GM23248 (cell line): ENCODE measurements around the gene RAB8B.

ENCODE experiments used
- EZH2 ChIP-seq: fragments of 200-600 bp; sonication (generic); IDR thresholded peaks from 2 replicates; pipeline ENCODE4 v1.6.1; 2018; ENCODE audit warnings: antibody characterized with exemption, mild to moderate bottlenecking; ENCODE audit not compliant: insufficient read depth, poor library complexity, severe bottlenecking
- EZH2phosphoT487 ChIP-seq: fragments of 200-600 bp; sonication (generic); IDR thresholded peaks from 2 replicates; pipeline ENCODE4 v1.6.1; 2018; ENCODE audit warnings: antibody characterized with exemption, moderate library complexity, mild to moderate bottlenecking, low read depth; ENCODE audit not compliant: insufficient read depth

DNA sequence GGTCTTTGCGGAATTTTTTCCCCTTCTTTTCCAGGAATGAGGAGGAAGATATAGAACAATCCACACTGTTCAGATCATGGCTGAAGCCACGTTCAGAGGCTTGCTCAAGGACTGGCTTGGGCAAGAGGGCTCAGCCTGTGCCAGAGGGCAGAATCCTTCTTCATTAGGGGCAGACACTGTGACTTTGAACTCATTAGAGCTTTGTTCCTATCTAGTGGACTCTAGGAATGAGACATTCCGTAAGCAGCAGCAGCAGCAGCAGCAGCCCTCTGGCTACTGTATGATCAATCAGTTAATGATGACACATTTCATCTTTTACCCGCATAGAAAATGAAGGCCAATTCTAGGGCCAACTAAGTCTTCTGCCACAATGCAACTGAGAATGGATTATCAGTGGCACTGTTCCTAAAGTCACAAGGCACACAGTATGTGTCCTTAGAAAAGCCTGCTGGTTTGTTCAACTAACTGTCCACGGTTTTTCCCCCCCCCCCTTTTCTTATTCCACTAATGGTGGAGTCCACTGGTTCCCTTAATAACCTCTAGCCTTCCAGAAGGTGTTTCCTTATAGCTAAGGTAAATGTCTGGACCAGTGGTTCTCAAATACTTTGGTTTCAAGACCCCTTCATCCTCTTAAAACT lies 1.7 kb upstream of the RAB8B start:
- no peak for TF ChIP-seq EZH2
- no peak for TF ChIP-seq EZH2phosphoT487
